Inflammatory macrophage treated with lipopolysaccharide for 1 hour (primary cell): ENCODE measurements around the gene ZMYM2.
A peak's percentile ranks its signal among the peaks of the same experiment; 100 is the strongest.
"Not testable (repeated sequence)": the region's sequence is repeated elsewhere in the genome, so short reads cannot be mapped to it uniquely, and the experiment has no call there.

ENCODE experiments used
- DNase-seq, 2 donors: peaks; one replicate each; pipeline ENCODE4 v3.0.0-alpha.2; 2020 to 2022

The ZMYM2 gene

GRCh38 chr13:19958155-19959111, at the start of gene ZMYM2:
ZMYM2 (plus strand) TSS chr13:19958727; CDS start chr13:19993073, 34,346 bp downstream.
- DNase-seq, result peak; percentile 93 to 98

DNA sequence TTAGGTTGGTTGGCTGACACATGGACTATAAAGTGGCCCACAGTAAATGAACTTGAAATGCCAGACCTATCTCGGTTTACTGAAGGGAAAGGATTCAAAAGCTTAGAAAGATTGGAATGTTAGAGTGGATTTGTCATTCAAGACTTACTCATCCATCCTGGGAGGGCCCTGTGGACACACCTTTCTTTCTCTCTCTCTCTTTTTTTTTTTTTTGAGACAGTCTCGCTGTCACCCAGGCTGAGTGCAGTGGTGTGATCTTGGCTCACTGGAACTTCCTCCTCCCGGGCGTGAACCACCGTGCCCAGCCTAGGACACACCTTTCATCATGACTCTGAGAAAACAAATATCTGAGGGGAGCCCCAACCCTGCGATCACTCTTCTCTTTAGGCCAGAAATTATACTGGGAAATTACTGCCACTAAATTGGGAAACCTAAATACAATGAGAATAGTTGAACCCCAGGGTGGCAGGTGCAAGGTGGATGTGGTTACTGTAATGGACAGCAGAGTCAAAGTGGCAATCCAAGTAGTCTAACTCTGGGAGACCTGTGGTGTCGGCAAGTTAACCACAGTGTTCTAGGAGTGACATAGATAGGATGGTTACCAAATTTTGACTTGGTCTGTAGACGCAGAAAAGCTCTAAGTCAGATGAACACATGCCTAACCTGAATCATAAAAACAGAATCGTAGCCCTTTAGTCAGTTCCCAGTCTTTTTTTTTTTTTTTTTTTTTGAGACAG, 48.0 kb upstream of the ZMYM2 start:
- no peak for DNase-seq

DNA sequence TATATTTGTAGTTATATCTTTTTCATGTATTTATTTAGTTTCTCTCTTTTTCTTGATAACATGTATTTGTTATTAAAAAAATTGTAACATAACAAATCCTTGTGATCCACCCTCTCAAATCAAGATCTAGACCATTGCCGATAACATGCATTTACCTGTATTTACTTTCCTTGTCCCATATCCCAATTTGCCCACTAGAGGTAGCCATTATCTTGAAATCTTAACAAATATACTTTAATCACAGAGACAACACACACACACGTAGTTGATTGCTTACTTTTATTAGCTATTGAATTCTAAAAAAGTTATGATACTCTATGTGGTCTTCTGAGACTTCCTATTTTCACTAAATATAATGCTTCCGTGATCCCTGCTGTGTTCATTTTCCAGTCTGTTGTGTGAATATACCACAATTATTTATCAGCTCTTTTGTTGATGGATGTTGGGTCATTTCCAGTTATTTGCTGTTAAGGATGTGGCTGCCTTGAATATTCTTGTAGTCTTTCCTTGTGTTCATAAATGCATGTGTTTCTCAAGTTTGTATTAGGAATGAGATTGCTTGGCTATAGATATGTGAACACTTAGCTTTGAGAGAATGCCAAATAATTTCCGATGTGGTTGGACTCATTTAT, 31.3 kb upstream of the ZMYM2 start:
- DNase-seq, result peak; percentile 16 to 21

GRCh38 chr13:19940106-19940505, 18.4 kb upstream of the ZMYM2 start:
- no peak for DNase-seq

DNA sequence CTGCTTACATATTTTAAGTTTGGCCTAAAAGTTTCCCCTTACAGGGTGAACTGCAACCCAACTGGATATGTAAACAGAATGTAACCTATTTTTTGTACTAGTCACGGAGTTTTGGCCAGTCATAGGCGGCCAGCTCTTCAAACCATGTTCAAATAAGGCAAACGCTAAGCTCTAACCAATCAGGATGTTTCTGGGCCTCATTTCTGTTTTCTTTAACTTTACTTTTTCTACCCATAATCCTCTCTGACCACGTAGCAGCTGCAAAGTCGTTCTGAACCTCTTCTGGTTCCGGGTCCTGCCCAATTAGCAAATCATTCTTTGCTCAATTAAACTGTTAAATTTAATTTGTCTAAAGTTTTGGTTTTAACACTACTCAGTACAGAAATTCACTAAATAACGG, 8.2 kb upstream of the ZMYM2 start:
- no peak for DNase-seq

- no peak for DNase-seq
Measured at GRCh38 chr13:19952850-19953249, 5.7 kb upstream of the ZMYM2 start.

GRCh38 chr13:19955873-19956559, 2.5 kb upstream of the ZMYM2 start:
- DNase-seq, result no peak

DNA sequence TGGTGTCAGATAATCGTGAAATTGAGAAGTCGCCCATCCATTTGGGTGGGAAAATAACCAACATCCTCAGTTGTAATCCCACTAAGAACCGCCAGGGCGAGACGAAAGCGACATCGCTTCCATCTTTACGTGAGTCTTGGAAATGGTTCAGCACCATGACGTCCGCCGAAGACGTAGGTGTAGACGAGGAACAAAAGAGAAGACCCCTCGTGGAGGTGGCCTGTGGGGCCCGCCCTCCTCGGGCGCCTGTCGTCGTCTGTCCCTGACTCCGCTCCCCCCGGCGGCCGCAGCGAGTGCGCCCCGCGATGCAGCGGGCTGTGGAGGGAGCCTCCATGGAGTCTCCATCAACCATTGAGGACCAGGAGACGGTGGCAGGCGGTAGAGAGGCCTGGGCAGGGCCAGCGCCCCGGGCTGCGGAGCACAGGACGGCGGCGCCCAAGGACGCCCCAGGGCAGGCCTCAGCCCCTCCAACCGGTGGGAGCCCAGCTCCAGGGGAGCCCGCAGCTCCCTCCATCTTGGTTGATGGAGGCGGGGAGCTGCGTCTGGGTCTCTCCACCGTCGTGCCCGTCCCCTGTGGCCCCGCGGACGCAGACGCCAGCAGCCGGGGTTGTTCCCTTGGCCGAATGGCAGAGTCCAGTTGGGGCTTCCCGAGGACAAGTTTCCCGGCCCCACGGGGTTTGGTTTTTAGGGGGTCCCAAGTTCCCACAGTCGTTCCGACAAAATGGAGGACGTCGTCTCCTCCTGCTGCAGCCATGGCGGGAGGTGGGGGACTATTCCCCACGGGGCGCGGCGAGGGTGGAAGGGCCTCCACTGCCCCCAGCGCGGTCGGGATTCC, 990 bp upstream of the ZMYM2 start:
- peak; percentile 74 to 93 for DNase-seq

GRCh38 chr13:19959141-19959830, 759 bp downstream of the ZMYM2 start:
- DNase-seq, result peak; percentile 50

DNA sequence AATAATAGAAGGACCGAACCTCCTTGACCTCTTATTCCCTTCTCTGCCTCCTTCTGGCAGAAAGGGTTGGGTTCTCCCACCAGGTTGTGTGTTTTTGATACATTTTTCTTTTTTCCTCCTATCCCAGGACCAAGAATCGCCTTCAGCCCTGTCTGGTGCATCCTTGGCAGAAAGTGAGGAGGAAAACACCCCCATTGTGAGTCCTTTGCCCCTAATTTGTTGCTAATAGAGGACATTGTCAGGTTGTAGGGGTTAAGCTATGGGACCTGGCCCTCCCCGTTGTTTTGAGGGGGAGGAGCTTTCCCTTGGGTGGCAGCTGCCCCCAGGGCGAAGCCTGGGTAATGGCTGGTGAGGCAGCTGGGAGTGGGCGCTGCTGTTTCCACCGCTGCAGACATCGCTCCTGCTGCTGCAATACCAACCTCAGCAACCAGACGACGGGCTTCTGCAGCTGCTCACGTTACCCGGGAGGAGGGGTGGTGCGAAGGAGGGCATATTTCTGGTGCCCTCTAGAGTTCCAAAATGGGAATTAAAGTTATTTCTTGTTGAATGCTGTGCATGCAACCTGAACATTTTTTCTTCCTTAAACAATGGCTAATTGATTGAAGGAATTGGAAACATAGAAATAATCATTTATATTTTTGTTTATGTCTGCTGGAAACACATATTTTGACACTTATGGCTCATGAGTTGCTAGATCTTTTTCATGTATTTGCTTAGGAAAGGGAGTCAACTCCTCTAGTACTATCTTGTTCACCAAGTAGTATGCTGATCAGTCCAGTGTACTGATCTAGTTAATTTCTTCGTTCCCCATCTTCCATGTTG, 1.5 kb downstream of the ZMYM2 start:
- peak; percentile 90 to 92 for DNase-seq

DNA sequence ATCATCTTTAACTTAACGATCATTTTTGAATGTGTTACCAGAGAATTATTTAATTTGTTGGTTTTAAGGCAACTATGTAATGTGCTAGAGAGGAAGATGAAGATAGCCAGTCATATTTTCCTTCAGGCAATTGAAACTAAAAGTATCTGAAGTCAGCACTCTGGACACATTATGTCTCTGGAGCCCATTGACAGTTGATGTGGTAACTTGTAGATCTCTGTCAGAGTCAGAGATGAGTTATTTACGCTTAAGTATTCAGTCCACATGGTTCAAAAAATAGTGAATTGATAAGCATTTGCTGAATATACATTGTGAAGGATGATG, 2.1 kb downstream of the ZMYM2 start:
- peak in 1 of 2 donors; percentile 18 for DNase-seq

DNA sequence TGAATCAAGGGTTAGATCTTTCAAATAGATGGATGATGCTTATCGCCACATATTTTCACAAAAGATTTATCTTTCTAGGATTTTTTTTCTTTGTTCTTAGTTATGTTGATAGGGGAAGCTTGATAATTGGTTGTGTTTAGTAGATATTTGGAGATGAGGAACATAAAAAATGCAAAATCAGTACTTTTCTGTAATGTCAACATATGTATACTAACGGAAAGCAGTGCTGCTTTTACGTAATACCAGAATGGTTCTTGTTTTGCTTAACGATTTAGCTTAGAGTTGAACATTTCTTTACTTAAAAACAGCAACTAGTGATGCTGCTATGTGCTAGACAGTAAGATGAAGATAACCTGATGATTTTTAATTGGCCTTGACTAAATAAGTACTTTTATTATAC, 3.0 kb downstream of the ZMYM2 start:
- DNase-seq, result peak; percentile 46 to 52

- DNase-seq, result no peak
Measured at GRCh38 chr13:19961924-19962323, 3.4 kb downstream of the ZMYM2 start.

DNA sequence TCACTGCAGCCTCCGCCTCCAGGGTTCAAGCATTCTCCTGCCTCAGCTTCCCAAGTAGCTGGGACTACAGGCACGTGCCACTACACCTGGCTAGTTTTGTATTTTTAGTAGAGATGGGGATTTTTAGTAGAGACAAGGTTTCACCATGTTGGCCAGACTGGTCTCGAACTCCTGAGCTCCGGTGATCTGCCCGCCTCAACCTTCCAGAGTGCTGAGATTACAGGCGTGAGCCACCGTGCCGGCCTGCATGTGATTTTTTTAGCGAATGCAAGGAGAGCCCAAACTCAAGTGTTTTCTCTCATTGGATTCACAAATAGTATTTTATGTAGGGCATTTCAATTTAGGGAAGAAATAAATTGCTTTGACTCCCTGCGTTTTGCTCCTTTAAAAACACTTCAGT, 4.4 kb downstream of the ZMYM2 start:
- no peak for DNase-seq

DNA sequence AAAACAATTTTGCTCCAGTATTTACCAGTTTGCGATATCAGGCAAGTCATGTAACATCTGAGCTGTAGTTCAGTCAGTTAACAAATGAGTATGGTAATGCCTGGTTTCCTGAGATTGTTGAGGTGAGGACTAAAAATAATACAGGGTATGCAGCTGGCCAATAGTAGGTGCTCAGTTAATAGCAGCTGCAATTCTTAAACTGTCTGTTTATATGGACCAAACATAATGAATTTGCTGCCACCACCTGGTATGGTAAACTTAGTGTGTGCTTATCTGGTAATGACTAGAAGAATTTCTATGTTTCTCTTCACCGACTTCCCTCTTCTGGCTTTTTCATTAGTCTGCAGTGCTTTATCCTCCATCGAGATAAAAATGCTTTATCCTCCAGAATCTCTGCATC, 9.1 kb downstream of the ZMYM2 start:
- no peak for DNase-seq

- not testable (repeated sequence) for DNase-seq
Measured at GRCh38 chr13:19974498-19975009, 16.0 kb downstream of the ZMYM2 start.

- no peak for DNase-seq
Measured at GRCh38 chr13:19978831-19979437, 20.4 kb downstream of the ZMYM2 start.

GRCh38 chr13:19981685-19982238, 23.2 kb downstream of the ZMYM2 start:
- no peak for DNase-seq

- DNase-seq, result no peak
Measured at GRCh38 chr13:19982447-19983043, 24.0 kb downstream of the ZMYM2 start.
